Activated CD4-positive, alpha-beta T cell treated with anti-CD3 and anti-CD28 coated beads, Interleukin-2, amount 50 U/mL, for 16 hours (primary cell): ENCODE data around the gene RPS6KA2.
A peak's percentile ranks its signal among the peaks of the same experiment; 100 is the strongest.
"Not testable (repeated sequence)": the region's sequence is repeated elsewhere in the genome, so short reads cannot be mapped to it uniquely, and the experiment has no call there.

ENCODE experiments used
- DNase-seq: peaks from one replicate; pipeline ENCODE4 v3.0.0-alpha.2; 2020

The RPS6KA2 gene

DNA sequence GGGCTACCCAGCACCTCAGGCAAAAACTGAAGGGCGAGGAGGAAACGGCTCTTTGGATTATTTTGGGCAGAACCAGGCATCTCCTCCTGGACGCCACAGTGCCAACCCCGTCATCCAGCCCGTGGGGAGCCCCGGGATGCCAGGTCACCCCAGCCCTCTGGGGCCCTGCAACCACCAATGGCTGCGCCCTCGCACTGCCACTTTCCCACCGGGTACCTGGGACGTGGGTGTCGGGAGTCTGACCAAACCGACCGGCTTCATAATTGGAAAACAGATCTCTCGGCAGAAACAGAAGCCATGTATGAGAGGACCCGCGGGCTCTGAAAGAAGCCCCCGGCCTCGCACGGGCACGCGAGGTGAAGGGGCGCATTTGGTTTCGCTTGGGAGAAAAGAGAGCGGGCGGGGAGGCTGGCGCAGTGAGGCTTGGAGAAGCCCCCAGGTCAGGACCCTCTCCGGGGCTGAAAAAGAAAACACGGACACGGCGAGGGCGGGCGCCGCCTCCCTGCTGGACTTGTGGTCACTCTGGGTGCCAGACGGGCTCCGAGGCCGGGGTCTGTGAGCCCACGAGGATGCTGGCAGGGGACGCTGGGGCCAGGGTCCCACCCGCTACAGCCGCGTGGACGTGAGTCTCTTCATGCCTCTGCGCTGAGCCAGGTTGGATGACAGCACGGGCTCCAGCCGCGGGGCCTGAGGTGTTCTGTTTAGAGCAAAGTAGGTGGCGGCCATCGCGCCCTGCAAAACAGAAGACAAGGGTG lies 214.7 kb downstream of the RPS6KA2 start:
- no peak for DNase-seq

DNA sequence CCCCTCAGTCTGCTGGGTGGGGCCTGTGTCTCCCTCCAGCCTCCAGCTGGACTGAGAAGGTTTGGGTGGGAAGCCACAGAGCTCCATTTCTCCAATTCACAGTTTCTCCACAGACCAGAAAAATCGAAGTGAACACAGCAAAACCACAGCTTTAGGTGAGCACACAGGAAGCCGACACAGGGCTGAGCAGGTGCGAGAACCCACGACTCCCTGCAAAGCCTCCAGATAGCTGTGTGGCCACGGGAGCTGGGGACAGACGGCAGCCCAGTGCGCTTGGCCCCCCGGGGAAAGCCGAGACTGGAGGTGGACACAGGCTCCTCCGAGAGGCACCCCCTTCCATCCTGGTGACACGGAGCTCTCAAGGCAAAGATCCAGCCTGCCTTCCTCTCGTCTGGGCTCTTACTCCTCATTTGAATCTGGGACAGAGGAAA lies 215.3 kb downstream of the RPS6KA2 start:
- peak; percentile 27 for DNase-seq

DNA sequence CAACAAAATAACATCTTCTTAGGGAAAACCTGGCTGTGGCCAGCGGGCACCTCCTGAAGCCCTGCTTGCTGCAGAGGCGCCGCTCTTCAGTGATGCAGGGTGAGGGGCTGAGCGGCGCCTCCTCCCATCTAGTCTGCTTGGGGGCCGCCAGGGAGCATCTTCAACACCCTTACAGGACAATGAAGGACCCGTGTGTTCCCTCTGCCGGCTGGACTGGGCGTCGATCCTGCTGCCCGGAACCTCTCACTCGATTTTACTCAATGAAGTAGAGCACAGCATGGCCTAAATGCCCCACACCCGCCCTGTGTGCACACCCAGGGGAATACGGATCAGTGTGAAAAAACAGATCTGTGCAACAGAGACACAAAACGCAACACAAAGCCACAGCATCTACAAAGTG lies 215.8 kb downstream of the RPS6KA2 start:
- no peak for DNase-seq

DNA sequence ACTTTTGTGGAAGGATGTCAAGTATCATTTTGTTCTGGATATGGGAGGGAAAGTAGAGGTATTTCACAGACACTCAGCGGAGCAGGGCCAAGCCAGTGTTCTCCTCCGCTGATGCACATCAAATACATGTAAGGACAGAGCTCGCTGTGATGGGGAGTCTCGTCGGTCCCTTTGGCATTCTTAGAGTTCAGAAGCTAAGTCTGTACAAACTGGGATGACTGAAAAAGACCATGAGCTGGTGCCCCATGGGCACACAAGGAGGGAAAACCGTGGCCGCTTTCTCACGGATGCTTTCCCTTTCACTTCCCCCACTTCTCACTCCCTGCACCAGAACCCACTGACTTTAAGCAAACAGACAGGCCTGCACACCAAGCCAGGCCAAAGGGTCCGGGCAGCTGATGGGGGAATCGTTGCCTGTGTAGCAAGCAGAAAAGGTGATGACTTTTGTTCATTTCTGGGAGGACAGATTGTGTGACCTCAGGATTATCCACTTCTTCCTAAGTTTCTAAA lies 216.6 kb downstream of the RPS6KA2 start:
- DNase-seq, result no peak

DNA sequence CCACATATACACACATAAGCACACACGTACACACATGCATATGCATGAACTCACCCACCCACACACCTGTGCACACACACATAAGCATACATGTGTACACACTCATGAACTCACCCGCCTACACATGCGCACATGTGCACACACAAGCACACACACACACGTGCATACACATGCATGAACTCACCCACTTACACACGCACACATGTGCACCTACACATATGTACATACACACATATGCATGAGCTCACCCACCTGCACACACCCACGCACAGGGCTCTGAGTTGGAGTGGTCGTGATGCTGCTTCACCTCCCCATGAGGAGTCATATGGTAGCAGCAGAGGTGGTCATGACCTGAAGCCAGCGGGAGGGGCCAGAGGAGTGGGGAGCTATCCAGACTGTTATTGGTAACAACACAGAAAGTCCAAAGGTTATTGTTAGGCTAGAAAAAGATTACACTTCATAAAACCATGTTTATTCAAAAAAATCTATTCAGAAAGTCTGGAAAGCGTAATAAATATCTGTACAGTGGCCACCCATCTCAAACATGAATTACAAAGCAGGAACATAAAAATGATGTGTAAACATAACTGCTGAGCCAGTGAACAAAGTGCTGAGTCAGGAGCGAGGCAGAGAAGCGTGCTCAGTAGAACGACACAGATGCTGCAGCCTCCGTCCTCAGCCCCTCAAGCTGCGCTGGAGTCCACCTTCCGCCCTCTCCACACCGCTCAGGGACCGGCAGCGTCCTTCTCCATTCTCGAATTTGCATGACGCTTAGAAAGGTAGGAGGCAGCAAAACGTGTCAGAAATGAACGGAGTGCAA lies 217.9 kb downstream of the RPS6KA2 start:
- DNase-seq, result no peak

DNA sequence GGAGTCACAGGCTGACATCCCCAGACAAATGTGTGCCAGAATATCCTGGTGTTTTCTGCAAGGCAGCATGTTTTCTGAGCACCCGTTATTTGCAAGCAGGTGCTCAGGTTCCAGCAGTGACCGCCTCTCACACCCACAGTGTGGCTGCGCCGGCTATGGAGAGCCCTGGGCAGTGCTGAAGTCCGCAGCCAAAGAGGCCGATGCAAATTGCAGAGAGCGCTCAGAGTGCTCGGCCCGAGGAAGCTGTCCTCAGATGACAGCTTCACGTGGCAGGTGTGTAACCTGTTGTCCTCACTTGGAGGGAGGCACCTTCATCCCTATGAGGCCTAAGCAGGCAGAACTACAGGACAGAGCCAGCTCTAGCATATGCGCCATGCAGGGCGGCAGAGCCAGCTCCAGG lies 220.9 kb downstream of the RPS6KA2 start:
- DNase-seq, result no peak

DNA sequence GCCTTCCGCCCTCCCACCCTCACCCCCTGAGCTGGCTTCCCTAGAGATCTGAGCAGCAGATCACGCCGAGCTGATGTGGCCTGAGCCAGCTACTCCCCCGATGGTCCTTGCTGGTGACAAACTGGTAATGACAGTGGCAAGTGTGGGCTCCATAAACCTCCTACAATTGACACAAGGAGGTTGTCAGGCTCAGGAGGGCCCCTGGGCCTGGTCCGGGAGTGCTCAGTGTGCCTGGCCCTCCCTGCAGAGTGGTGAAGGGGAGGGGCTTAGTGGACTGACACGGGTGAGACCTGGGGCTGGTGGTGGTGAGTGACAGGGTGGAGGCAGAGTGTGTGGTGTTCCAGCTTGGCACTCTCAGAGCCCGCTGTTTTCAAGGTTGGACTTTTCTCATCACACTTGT lies 221.7 kb downstream of the RPS6KA2 start:
- DNase-seq, result no peak

DNA sequence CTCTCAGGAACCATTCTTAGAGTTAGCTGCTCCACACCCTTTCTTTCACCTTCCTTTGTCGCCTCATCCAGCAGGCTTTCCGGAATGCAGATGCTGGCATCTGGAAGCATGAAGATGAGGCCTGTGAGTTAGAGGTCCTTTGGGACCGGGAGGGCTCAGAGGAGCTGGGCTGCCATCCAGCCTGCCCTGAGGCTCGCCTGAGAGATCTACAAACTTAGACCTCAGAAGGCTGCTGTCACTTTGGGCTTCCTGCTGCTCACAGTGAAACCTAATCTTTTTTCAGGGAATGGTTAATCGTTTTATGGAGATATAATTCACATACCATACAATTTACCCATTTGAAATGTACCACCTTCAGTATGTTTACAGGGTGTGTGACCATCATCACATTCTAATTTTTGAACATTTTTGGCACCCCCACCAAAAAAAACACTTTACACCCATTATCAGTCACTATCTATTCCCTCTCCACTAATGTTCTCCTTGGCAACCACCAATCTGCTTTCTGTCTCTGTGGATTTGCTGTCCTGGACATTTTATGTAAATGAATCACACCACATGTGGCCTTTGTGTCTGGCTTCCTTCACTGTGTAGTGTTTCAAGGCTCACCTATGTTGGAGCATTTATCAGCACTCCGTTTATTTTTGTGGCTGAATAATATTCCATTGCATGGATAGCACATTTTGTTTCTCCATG lies 224.3 kb downstream of the RPS6KA2 start:
- DNase-seq, result no peak

DNA sequence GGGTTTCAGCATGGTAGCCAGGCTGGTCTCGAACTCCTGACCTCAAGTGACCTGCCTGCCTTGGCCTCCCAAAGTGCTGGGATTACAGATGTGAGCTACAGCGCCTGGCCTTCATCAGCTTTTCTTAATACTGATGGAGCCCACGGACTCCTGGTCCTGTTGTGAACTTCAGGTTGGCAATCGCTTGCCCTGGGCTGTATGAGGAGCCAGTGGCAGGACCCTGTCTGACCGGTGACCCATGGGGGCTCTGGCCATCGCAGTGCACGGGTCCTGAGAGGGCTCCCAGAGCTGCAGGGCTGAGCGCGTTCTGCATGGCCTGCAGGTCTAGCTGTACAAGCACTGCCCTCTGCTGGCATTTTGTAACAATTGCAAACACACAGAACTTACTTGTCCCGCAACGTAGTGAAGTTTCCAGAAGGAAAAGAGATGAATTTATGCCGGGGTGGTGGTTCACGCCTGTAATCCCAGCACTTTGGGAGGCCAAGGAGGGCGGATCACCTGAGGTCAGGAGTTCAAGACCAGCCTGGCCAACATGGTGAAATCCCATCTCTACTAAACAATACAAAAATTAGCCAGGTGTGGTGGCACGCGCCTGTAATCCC lies 226.3 kb downstream of the RPS6KA2 start:
- peak; percentile 60 for DNase-seq

DNA sequence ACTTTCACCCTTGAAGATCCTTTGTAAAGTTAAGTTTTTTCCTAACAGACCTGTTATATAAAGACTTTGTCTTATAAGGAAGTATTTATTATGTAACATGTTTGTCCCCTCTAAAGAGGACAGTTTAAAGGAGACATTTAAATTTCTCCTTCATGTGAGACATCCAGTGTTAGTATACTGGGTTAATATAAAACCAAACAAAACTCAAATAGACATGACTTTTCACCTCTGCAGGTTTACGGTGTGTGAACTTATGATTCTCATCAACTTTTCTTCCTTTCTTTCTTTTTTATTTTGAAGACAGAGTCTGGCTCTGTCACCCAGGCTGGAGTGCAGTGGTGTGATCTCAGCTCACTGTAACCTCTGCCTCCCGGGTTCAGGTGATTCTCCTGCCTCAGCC lies 226.9 kb downstream of the RPS6KA2 start:
- no peak for DNase-seq

DNA sequence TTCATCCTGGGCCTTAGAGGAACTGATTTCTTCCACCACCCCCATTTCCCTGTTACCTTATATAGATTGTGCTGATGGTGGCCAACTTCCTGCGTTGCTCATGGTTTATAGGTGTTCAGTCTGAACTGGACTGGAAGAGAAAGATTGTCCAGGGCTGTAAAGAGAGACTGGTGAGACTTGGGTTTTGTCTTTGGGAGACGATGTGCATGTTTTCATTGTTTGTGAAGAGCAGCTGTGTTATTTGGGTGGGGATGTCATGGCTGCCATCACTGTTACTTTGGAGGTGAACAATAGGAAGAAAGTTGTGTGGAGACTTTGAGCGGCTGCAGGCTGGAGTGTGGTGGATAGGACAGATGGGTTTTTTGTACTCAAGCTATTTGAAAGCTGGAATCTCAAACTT lies 228.7 kb downstream of the RPS6KA2 start:
- DNase-seq, result no peak

DNA sequence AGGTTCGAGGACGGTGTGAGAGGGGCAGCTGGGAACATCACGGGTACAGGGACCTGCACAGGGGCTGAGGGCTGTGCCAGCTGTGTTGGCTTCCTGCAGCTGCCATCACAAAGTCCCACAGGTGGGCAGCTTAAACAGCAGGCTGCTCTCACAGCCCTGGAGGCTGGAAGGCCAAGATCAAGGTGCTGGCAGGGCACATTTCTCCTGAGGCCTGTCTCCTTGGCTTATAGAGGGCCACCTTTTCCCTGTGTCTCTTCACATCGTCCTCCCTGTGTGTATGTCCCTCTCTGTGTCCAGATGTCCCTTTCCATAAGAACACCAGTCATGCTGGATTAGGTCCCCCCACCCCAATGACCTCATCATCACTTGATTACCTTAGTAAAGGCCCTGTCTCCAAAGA lies 229.2 kb downstream of the RPS6KA2 start:
- no peak for DNase-seq

DNA sequence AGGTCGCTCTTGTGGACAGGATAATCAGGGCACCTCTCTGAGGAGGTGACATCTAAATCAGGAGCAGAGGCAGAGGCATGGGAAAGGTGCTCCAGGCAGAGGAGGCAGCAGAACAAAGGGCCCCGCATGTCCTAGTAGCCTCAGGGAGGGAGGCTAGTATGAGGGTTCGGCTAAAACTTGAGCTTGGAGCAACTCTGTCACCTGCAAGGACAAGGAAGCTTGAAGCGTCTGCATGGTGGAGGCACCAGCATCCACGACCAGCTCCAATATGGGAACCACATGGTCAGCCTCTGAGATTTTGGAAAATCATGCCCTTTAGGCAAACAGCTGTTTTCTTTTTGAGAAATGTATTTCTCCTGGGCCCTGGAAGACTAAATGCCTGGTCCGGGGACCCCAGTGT lies 231.3 kb downstream of the RPS6KA2 start:
- no peak for DNase-seq

DNA sequence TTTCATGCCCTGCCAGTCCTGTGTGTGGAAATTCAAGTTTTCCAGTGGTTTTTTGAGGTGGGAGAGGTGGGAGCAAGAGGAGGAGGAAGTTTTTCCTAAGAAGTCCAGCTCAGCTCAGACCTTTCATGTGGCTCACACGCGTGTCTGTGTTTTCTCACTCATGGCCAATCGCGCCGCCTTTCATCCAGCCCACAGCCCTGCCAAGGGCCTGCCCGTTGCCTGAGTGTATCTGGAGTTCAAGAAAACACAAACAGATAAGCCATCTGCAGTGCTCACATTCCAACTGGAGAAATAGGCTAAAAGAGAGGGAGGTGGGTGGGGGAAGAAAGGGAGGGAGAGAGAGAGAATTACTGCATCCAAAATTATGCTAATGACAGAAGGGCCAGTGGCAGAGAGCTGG lies 231.7 kb downstream of the RPS6KA2 start:
- DNase-seq, result no peak

DNA sequence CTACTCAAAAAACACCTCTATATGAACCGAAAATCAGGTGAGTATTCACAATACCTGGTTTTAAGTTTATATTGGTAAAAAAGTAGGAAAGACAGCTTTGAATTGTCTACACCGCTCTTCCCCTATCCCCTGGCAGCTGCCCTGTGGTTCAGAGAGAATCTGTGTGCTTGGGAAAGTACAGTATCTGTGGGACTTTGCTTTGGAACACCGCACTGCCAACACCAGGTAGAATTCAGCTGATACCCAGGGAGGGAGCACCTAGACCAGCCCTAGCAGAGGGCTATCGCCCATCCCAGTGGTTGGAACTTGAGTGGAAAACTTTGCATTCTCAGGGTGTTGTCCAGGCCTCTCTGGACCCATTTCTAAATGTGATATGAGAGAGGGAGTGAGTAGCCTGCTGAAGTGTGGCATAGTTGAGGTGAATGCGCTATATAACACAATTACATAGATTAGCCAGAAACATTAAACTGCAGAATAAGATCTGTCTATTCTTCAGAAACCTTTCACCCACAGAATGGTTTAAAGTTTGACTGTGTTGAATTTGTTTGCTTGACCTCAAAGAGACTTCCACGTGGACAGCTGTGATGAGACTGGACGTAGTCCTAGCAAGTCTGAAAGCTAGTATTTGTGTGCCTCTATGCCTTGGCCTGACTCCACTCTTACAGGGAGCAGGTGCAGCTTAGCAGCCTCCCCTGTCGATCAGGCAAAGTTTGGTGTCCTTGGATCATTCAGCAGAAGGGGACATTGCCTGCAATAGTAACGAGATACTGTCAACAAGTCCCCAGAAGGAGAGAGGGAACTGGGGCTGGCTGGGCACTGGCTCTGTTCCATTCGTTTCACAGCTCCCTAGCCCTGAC lies 232.8 kb downstream of the RPS6KA2 start:
- DNase-seq, result no peak

DNA sequence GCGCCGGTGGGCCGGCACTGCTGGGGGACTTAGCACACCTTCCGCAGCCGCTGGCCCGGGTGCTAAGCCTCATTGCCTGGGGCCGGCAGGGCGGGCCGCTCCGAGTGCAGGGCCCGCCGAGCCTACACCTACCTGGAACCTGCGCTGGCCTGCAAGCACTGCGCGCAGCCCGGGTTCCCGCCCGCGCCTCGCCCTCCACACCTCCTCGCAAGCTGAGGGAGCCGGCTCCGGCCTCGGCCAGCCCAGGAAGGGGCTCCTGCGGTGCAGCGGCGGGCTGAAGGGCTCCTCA lies 233.6 kb downstream of the RPS6KA2 start:
- DNase-seq, result no peak

DNA sequence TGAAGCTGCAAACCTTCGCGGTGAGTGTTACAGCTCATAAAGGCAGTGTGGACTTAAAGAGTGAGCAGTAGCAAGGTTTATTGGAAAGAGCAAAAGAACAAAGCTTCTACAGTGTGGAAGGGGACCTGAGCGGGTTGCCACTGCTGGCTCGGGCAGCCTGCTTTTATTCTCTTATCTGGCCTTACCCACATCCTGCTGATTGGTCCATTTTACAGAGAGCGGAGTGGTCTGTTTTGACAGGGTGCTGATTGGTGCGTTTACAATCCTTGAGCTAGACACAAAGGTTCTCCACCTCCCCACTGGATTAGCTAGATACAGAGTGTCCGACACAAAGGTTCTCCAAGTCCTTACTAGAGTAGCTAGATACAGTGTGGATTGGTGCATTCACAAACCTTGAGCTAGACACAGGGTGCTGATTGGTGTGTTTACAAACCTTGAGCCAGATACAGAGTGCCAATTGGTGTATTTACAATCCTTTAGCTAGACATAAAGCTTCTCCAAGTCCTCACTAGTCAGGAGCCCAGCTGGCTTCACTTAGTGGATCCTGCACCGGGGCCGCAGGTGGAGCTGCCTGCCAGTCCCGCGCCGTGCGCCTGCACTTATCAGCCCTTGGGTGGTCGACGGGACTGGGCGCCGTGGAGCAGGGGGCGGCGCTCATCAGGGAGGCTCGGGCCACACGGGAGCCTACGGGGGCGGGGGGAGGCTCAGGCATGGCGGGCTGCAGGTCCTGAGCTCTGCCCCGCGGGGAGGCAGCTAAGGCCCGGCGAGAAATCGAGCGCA lies 234.1 kb downstream of the RPS6KA2 start:
- DNase-seq, result not testable (repeated sequence)

DNA sequence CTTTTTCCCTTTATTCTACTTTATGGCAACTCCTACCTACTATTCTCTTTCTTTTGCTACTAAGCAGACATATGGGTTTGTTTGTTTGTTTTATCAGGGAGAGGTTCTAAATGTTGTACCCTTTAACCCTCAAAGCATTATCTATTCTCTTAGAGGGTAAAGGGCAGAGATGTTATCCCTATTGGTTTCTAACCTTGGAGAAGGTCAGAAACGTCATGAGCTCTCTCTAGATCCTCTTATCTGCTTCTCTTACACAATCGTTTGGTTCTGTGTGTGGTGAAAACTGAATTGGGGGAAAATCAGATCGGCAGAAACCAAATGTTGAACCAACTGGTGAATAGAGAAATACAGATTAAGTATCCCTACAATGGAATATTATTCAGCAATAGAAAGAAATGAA lies 237.9 kb downstream of the RPS6KA2 start:
- DNase-seq, result no peak

DNA sequence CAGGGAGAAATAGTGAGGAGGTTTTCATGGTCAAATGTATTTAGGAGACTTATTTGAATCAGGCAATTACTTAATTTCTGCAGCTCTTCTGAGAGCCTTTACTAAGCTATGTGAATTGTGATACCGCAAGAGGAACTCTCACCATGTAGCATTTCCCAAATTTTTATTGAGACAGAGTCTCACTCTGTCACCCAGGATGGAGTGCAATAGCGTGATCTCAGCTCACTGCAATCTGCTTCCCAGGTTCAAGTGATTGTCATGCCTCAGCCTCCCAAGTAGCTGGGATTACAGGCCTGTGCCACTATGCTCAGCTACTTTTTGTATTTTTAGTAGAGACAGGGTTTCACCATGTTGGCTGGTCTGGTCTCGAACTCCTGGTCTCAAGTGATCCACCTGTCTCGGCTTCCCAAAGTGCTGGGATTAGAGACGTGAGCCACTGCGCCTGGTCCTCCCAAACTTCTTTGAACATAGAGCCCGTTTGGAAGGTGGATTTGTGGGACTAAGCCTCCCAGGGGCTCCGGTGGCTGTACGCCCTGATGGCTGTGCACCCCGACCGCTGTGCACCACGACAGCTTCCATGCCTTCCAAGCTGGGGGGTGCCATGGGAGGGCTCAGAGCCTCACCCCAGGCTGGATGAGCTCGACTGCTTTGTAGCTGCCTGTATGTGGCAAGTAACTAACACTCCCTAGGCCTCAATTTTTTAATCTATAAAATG lies 238.6 kb downstream of the RPS6KA2 start:
- DNase-seq, result no peak

DNA sequence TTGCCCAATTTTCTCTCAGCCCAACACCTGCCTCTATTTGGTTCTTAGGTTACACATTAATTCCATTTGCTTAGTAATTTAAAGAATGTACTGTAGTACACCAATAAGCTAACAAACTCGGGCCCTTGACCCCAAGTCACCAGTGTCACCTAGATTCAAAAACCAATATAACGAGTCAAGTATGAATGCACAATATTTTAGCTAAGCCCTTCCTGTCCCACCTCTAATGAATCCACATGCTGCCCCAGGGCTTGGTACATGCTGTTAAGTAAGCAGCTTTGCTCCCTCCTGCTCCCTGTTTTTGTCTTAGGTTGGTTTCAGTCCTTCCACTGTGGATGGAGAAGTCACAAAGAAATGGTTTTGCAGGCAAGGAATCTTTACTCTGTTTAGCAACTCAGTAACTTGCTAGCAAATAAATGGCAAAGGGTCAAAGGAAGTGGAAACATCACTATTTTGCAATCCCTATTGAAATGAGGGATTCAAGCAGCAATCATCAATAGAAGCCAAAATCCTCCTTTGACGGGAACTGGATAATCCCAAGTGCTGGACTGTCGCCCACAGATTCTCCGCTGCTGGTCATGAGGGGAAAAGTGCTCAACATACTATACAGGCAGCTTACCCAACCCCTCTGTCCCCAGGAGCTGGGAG lies 239.3 kb downstream of the RPS6KA2 start:
- no peak for DNase-seq
